Measurements from ENCODE around the gene CLDN15. TPM values are rescaled to one million over a fixed set of nuclear protein-coding genes. Genes with fewer than 3 reads are reported as not detected.
"Not testable (repeated sequence)": the region's sequence is repeated elsewhere in the genome, so short reads cannot be mapped to it uniquely, and the experiment has no call there.

The CLDN15 gene, protein sequence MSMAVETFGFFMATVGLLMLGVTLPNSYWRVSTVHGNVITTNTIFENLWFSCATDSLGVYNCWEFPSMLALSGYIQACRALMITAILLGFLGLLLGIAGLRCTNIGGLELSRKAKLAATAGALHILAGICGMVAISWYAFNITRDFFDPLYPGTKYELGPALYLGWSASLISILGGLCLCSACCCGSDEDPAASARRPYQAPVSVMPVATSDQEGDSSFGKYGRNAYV
- polyA plus RNA-seq (1.9 to 4.1 TPM (median 2.4 TPM) in 3 replicates), polyA minus RNA-seq (2.5 to 9.8 TPM (median 3.7 TPM) in 3 replicates)
- polyA plus RNA-seq (2011; ENCODE audit: low read depth): 0.75 TPM
- 1.0 and 1.3 TPM in 2 replicates for polyA plus RNA-seq (2011; cell fraction: cytosol; rRNA removed)
- 15.4 and 16.4 TPM in 2 replicates for polyA plus RNA-seq (2011; cell fraction: nucleus; rRNA removed)
- 1.5 and 5.2 TPM in 2 replicates for polyA plus RNA-seq (2012; ENCODE audit: low replicate concordance)
- not detected for polyA minus RNA-seq (2011; cell fraction: cytosol; rRNA and poly(A)+ RNA removed)
- 2.7 and 3.5 TPM in 2 replicates for polyA minus RNA-seq (2011; cell fraction: nucleus; rRNA and poly(A)+ RNA removed)

DNA sequence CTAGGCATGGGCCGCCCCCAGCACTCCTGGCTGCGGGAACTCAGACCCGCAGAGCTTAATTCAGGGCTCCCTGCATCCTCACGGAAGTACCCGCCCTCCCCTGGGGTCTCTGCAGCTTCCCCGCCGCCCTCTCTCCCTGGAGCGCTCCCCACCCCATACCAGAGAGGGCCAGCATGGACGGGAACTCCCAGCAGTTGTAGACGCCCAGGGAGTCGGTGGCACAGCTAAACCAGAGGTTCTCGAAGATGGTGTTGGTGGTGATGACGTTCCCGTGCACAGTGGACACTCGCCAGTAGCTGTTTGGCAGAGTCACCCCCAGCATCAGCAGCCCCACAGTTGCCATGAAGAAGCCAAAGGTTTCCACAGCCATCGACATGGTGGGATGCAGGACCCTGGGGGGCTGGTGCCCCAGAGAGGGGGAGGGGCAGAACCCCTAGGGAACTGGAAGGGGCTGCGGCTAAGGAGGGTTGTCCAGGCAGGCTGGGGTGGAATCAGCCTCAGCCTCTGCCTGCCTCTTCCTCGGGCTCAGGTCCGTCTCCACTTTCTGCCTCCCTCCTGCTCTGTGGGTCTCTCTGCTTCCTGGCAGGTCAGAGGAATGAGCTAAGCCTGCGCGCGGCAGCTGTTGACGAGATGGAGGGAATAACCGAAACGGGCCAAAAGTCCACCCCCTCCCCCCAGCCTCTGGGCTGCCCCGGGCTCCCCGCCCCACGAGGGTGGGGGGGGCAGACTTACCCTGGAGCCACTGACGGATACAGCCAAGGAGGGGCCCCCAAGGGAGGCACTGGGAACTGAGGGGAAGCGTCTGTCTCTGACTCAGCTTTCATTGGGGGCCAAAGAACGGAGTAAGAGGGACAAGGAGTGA is at the start of gene CLDN15:
CLDN15 (minus strand) TSS at position 597 of the 862 bp plus-strand sequence; CDS start at position 376, 221 bp downstream.
- Histone ChIP-seq H4K20me1 (ENCODE audit: control insufficient read depth, extremely low read depth, insufficient read depth, low read length) (no peaks in the 10 kb centered on the region), H2AFZ (ENCODE audit: control insufficient read depth, low read length) (no peak within 1 kb of the TSS), H3K9me3 (ENCODE audit: control insufficient read depth, low read depth, low read length) (no peaks in the 10 kb centered on the region), H3K9me1 (ENCODE audit: control insufficient read depth, extremely low read depth, insufficient read depth, low read length) (no peaks in the 10 kb centered on the region), H3K27me3 (ENCODE audit: control insufficient read depth, extremely low read depth, insufficient read depth, low read length) (no peaks in the 10 kb centered on the region), H3K79me2 (ENCODE audit: control insufficient read depth, insufficient read depth, low read length) (peaks cover 12% of the 10 kb centered on the region), H3K36me3 (ENCODE audit: control insufficient read depth in 2 of 2, extremely low read depth in 1 of 2, insufficient read depth in 2 of 2, low read length in 2 of 2) (peaks cover 11 to 24% of the 10 kb centered on the region in 2 experiments), H3K9ac (ENCODE audit: control insufficient read depth, extremely low read depth, insufficient read depth, low read length) (no peak within 1 kb of the TSS), H3K4me1 (ENCODE audit: control insufficient read depth, extremely low read depth, insufficient read depth, low read length) (peaks cover 10% of the 10 kb centered on the region), H3K27ac (ENCODE audit: control insufficient read depth, insufficient read depth, low read length) (no peak within 1 kb of the TSS), H3K4me3 (ENCODE audit: control insufficient read depth in 2 of 3, extremely low read depth in 1 of 3, insufficient read depth in 2 of 3, low read depth in 1 of 3, low read length in 3 of 3) (no peak within 1 kb of the TSS), H3K4me2 (ENCODE audit: control insufficient read depth, extremely low read depth, insufficient read depth, low read depth, low read length) (no peak within 1 kb of the TSS)
- FAIRE-seq (no peak), DNase-seq (ENCODE audit: low read depth, low spot score) (no peak)
- TF ChIP-seq, protein P1, sequence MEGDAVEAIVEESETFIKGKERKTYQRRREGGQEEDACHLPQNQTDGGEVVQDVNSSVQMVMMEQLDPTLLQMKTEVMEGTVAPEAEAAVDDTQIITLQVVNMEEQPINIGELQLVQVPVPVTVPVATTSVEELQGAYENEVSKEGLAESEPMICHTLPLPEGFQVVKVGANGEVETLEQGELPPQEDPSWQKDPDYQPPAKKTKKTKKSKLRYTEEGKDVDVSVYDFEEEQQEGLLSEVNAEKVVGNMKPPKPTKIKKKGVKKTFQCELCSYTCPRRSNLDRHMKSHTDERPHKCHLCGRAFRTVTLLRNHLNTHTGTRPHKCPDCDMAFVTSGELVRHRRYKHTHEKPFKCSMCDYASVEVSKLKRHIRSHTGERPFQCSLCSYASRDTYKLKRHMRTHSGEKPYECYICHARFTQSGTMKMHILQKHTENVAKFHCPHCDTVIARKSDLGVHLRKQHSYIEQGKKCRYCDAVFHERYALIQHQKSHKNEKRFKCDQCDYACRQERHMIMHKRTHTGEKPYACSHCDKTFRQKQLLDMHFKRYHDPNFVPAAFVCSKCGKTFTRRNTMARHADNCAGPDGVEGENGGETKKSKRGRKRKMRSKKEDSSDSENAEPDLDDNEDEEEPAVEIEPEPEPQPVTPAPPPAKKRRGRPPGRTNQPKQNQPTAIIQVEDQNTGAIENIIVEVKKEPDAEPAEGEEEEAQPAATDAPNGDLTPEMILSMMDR (optimal IDR thresholded peaks at IDR 0.05 in 1 of 3, IDR thresholded peaks at IDR 0.05 in 1 of 3, conservative IDR thresholded peaks at IDR 0.05 in 1 of 3; ENCODE audit: extremely low read depth in 1 of 3, insufficient read depth in 2 of 3, low read length in 3 of 3): no peak
- no peak for TF ChIP-seq EZH2 (IDR thresholded peaks at IDR 0.05; ENCODE audit: low read length)
- dilution Hi-C loops (cut with MboI; ENCODE audit: extremely low pct_ligation_motif_present, low sequenced_read_pairs): no loop called here

DNA sequence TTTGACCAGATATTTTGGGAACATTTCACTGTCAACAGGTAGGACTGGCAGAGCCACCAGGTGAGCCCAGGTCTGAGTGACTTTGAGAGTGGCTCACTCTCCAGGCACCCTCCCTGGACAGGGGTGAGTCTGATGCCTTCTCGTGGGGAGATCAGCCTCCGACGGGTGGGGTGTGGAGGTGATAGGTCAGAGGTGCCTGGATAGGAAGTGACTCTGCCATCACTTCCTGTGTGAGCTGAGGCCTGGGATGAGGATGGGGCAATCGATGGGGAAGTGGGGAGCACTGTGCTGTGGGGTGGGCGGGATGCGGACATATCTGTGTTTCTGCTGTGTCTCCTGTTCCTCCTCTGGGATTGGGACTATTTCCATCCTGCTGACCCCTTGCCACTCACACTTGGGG is 49.4 kb upstream of the CLDN15 start:
- dilution Hi-C loops (cut with MboI; ENCODE audit: extremely low pct_ligation_motif_present, low sequenced_read_pairs): no loop called here
- H3K4me2 ChIP-seq (ENCODE audit: control insufficient read depth, extremely low read depth, insufficient read depth, low read depth, low read length): no peak overlapping the region

DNA sequence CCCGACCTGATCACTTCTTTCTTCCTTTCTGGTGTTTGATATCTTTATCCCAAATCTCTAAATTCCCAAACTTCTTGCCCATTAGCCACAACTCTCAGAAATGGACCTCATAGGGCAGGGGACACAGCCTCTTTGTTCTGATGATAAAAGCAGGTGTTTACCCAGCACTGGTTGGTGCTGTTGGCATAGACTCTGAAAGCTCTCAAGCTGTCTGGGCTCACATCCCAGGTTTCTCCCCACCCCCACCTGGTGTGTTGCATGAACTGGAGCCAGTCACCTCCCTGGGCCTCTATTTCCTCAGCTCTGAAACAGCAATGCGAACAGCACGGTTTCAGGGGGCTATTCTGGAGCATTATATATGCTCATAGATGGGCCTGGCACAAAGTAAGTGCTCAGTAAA is 48.3 kb upstream of the CLDN15 start:
- H3K4me1 ChIP-seq (ENCODE audit: control insufficient read depth, extremely low read depth, insufficient read depth, low read length); H2AFZ ChIP-seq (ENCODE audit: control insufficient read depth, low read length); H3K4me3 ChIP-seq (ENCODE audit: control insufficient read depth in 2 of 3, extremely low read depth in 1 of 3, insufficient read depth in 2 of 3, low read depth in 1 of 3, low read length in 3 of 3); H3K36me3 ChIP-seq (ENCODE audit: control insufficient read depth in 2 of 2, extremely low read depth in 1 of 2, insufficient read depth in 2 of 2, low read length in 2 of 2); H3K79me2 ChIP-seq (ENCODE audit: control insufficient read depth, insufficient read depth, low read length); H3K4me2 ChIP-seq (ENCODE audit: control insufficient read depth, extremely low read depth, insufficient read depth, low read depth, low read length); FAIRE-seq; DNase-seq (ENCODE audit: low read depth, low spot score); H4K20me1 ChIP-seq (ENCODE audit: control insufficient read depth, extremely low read depth, insufficient read depth, low read length); H3K9me1 ChIP-seq (ENCODE audit: control insufficient read depth, extremely low read depth, insufficient read depth, low read length); H3K9me3 ChIP-seq (ENCODE audit: control insufficient read depth, low read depth, low read length); H3K9ac ChIP-seq (ENCODE audit: control insufficient read depth, extremely low read depth, insufficient read depth, low read length); H3K27me3 ChIP-seq (ENCODE audit: control insufficient read depth, extremely low read depth, insufficient read depth, low read length); dilution Hi-C loops (cut with MboI; ENCODE audit: extremely low pct_ligation_motif_present, low sequenced_read_pairs); H3K27ac ChIP-seq (ENCODE audit: control insufficient read depth, insufficient read depth, low read length): not testable (repeated sequence)

More for the DNA sequence above, 49.4 kb upstream of the CLDN15 start:
- no peaks in the 10 kb centered on the region for H4K20me1 ChIP-seq (ENCODE audit: control insufficient read depth, extremely low read depth, insufficient read depth, low read length)
- no peaks in the 10 kb centered on the region for H3K9me1 ChIP-seq (ENCODE audit: control insufficient read depth, extremely low read depth, insufficient read depth, low read length)
- no peaks in the 10 kb centered on the region for H3K9me3 ChIP-seq (ENCODE audit: control insufficient read depth, low read depth, low read length)
- H3K4me1 ChIP-seq (ENCODE audit: control insufficient read depth, extremely low read depth, insufficient read depth, low read length): no peaks in the 10 kb centered on the region
- peaks cover 6% of the 10 kb centered on the region for H3K27me3 ChIP-seq (ENCODE audit: control insufficient read depth, extremely low read depth, insufficient read depth, low read length)
- H3K79me2 ChIP-seq (ENCODE audit: control insufficient read depth, insufficient read depth, low read length): no peaks in the 10 kb centered on the region
- no peak overlapping the region for H3K9ac ChIP-seq (ENCODE audit: control insufficient read depth, extremely low read depth, insufficient read depth, low read length)
- no peaks in the 10 kb centered on the region for H3K36me3 ChIP-seq (ENCODE audit: control insufficient read depth in 2 of 2, extremely low read depth in 1 of 2, insufficient read depth in 2 of 2, low read length in 2 of 2)
- TF ChIP-seq, protein P1 (optimal IDR thresholded peaks at IDR 0.05 in 1 of 3, IDR thresholded peaks at IDR 0.05 in 1 of 3, conservative IDR thresholded peaks at IDR 0.05 in 1 of 3; ENCODE audit: extremely low read depth in 1 of 3, insufficient read depth in 2 of 3, low read length in 3 of 3): no peak
- no peak for TF ChIP-seq EZH2 (IDR thresholded peaks at IDR 0.05; ENCODE audit: low read length)
- H3K4me3 ChIP-seq (ENCODE audit: control insufficient read depth in 2 of 3, extremely low read depth in 1 of 3, insufficient read depth in 2 of 3, low read depth in 1 of 3, low read length in 3 of 3): no peak overlapping the region
- FAIRE-seq (no peak), DNase-seq (ENCODE audit: low read depth, low spot score) (no peak)
- no peak overlapping the region for H3K27ac ChIP-seq (ENCODE audit: control insufficient read depth, insufficient read depth, low read length)
- H2AFZ ChIP-seq (ENCODE audit: control insufficient read depth, low read length): no peak overlapping the region

Data from keratinocyte (primary cell).